NCI-H2107 treated with DMSO at 0.1 percent for 48 hours (cell line): Measurements from ENCODE around the gene SOBP.
A peak's percentile ranks its signal among the peaks of the same experiment; 100 is the strongest.

Experiments used
- DNase-seq: peaks from one replicate; lab custom pipeline; 2025; ENCODE audit not compliant: unreplicated experiment; lab: John Stamatoyannopoulos, UW

Gene SOBP

DNA sequence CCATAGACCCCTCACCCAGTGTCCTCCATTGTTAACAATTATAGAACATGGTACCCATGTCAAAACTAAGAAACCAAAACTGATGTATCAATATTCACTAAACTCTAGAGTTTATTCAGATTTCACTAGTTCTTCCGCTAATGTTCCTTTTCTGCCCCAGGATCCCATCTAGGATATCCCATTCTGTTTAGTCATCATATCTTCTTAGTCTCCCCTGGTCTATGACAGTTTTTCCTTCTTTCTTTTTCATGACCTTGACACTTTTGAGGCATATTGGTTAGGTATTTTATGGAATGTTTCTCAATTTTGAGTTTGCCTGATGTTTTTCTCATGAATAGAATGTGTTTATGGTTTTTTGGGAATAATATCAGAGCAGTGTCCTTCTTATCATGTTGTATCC, 187.5 kb downstream of the SOBP start:
- DNase-seq: no peak

DNA sequence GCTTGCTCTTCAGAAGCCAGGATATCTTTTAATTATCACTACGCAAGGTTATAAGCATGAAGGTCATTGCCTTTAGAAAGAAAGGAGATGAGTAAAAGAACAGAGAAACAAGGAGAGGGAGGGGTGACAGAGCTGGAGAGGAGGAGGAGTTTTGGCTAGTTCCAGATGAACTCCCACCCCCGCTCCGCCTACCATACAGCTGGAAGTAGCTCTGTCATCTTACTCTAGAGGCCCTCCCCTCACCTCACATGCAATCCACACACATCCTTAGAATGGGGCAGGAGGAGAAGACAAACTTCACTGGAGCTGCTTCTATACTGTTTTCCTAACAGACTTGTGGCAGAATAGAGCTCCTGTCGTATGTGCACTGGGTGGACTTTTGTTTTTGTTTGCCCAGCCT, 189.5 kb downstream of the SOBP start:
- no peak for DNase-seq

DNA sequence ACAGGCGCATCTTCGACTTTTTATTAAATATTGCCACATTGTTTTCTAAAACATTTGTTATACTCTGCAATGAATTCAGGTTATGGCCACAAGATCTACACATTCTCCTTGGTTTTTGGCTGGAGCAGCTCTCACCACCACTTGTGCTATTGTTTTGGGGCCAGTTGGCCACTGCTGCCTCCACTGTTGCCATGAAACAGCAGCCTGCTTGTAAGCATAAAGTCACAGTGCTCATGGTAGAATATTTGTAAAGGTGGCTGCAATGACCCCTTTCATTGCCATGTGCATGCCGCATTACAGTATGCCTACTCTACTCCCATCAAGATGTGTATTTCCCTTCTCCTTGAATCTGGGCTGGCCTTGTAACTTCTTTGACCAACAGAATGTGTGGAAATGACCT, 192.8 kb downstream of the SOBP start:
- no peak for DNase-seq

DNA sequence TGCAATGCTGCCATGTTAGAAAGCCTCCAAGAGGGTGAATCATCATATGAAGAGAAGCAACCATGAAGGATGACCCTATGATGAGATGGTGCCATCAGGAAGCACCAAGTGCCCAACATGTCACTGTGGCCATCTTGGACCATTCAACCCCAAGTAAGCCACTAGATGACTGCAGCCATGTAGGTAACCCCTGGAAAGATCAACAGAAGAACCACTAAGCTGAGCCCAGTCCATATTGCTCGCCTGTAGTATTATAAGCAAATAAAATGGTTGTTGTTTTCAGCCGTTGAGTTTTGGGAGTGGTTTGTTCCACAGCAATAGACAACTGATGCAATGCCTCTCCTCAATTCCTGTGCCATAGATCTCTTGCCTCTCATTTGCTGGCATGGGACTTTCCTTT, 193.3 kb downstream of the SOBP start:
- DNase-seq: no peak

DNA sequence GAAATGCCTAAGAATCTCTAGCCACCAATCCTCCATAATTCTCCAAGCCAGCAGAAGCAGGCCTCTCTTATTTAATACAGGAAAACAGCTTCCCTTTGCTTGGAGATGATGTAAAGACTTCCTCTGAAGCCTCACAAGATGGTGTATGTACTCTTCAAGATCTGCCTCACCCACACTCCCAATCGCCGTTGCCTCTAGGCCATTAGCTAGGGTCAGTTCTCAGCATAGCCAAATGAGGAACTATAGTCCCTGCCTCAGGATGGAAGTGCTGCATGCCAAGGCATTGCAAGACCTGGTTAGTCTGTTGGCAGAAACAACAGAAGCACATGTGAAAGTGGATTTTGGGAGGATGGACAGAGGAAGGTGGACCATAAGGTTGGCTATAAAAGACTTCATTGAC, 195.1 kb downstream of the SOBP start:
- no peak for DNase-seq

DNA sequence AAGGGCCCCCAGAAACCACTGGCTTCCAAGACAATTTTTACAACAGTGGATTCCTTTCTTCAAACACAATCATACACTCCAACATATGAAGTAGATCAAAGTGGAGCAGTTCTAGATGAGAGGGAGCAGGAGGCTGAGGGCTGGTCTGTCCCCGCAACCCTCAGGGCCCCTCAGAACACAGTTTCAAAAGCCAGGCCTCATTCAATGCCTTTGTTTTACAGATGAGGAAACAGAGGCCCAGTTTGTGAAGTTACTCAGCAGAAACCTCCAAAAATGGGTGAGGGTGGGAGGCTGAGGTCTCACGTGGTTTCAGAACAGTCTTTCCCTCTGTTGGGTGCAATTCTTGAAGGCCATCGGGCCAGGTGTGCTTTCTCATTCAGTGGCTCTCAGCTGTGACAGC, 199.3 kb downstream of the SOBP start:
- peak; percentile 25 for DNase-seq

DNA sequence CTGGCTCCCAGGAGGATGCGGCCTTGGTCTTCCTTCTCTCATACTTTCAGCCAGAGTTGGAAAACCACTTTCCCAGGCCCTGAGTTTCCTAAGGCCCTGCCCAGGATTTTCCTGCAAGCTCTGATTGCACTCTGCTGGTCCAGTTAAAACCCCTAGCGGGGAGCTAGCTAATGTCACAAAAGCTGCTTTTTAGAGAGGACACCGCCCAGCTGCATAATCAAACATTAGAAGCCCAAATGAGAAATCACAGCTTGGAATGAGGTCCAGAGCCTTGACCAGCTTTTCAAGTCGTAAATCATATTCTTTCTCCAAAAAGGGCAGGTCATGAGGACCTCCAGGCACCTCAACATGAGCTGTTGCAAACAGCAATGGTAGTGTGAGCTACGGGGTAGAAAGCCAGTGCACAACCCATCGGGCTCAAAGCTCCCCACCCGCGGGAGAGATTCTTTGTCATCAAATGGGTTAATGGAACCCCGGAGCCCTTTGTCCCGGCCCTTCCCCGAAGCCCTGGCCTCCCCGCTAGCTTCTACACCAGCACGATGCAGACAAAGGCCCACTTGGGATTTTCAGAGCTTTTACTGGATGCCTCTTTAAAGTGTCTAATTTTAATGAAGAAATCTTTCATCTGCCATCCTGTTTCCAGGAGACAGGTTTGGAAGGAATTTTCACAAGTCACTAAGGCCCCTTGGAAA, 200.2 kb downstream of the SOBP start:
- no peak for DNase-seq

DNA sequence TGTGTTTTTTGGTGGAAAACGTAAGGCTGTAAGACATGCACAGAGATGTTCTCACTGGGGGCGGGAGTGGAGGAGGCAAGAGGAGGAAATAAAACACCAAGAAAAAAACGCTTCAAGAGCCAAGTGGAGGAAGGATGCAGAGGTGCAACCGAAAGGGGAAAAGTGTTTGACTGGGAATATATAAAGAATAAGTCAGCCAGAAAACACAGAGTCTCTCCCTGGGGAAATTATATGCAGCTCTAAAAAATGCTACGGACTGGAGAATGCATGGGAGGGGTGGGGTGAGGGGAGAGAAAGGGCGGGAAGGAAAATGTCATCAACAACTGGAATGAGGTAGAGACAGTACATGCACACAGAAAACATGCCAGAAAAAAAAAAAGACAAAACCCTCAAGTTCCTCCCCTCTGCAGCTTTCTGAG, 200.7 kb downstream of the SOBP start:
- DNase-seq: no peak

DNA sequence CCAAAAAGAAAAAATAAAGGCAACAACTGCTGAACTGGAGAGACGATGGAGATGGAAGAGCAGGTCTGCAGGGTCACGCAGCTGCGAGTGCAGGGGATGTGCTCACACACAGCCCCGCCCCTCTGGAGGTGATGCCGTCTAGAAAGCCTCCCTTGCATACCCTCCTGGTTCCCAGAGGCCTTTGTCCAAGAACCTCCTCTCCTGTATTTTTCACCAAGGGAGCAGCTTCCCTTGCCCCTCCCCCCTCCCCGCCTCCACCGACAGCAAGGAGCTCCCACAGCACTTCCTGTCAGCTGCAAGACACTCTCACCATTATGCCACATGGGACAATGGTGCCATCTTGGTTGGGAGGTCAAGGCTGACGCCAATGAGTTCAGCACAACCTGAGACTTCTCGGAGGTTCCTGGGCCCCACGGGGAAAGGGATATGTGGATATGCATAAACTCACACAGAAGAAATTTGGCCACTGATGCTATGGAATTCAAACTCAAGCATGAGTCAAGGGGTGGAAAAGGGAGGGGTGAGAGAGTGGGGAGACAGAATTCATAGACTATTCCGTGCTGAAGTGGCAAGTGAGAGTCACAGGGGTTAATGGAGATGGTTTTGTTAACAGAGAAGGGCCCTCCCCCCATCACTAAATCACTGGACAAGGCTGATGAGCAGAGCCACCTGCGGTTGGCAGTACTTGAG, 201.3 kb downstream of the SOBP start:
- DNase-seq: no peak

DNA sequence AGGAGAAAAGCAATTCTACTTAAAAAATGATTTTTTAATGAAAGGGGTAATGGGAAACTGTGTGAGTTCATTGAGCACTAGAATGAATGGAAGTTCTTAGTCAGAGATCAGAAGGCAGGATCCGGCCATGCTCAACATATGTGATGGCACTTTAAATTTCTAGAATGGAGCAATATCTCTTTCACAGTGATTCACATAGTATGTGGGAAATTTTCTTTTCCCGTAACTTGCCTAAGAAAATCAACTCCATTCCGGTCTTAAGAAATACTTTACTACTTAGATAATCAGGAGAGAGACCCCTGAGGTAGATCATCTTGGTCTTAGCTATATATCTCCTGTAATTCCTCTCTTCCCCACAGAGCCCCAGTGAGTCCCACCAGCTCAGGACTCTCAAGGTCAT, 202.4 kb downstream of the SOBP start:
- DNase-seq: no peak

DNA sequence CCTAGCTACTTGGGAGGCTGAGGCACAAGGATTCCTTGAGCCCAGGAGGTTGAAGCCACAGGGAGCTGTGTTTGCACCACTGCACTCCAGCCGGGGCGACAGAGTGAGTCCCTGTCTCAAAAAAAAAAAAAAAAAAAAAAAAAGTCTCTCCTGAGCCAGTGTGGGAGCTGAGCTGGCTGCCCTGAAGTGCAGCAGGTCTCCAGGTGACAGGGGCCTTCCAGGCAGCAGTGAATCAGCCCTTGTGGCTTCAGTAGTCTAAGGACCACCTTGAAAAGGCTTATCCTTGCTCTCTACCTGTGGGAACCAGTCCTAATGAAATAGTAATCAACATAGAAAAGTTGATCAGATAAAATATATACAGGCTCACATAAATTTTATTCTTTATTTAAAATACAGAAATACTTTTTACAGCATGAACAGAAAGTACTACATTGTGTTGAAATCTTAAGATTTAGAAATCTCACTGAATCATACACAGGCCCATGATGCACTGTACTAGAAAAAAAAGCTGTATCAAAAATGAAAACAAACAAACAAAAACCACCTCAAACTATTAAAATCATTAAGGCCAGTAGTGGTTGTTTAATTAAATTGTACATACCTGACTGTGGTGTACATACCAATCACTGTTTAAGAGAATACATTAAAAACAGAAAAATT, 205.3 kb downstream of the SOBP start:
- DNase-seq: no peak

DNA sequence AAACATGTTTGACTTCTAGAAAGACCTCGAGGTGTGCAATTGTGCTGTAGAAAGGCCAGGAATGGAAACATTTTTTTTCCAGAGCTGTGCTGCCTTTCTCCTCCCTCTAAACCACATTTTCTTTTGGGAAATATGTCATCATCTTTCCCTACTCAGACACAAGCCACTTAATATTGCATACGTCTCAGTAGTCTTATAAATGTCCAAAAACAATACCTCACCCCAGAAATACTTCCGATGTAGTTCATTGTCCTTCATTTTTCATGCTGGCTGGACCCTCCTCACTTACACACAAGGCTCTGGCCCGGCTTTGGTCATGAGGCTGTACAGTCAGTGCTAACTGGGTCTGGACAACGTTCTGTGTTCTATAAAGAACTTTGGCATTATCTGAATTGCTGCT, 207.8 kb downstream of the SOBP start:
- no peak for DNase-seq

DNA sequence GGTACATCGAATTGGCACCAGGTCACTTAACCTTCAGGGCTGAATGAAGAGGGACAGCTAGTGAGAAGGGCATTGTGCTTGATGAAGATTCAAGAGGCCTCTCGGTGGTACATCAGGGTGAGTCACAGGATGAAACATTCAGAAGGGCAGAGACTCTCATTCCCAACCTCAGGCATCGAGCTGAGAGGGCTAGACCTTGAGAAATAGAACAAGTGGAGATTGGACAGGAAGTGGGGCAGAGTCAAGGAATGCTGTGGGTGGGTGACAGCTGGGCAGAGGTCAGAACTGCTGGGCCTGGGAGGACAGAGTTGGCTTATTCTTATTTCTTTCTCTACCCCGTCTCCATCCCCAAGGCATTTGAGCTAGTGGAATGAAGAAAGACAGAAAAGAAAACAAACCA, 208.2 kb downstream of the SOBP start:
- DNase-seq: no peak

DNA sequence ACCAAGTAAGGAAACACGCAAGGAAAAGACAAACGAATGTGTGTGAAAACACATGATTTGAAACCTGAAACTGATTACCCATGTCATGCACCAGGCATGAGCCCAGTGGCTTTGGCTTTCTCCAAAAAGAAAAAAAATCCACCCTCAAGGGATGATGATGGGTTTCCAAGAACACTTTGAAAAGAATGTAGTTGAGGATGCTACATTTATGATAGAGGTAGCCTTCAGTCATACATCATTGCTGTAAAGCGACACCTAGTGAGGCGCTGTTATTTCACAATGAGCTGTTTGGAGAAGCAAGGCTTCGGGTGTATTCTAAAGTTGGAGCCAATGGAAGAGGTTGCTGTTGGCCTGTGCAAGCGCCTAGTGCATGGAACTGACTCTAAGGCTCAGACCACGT, 209.3 kb downstream of the SOBP start:
- DNase-seq: no peak

DNA sequence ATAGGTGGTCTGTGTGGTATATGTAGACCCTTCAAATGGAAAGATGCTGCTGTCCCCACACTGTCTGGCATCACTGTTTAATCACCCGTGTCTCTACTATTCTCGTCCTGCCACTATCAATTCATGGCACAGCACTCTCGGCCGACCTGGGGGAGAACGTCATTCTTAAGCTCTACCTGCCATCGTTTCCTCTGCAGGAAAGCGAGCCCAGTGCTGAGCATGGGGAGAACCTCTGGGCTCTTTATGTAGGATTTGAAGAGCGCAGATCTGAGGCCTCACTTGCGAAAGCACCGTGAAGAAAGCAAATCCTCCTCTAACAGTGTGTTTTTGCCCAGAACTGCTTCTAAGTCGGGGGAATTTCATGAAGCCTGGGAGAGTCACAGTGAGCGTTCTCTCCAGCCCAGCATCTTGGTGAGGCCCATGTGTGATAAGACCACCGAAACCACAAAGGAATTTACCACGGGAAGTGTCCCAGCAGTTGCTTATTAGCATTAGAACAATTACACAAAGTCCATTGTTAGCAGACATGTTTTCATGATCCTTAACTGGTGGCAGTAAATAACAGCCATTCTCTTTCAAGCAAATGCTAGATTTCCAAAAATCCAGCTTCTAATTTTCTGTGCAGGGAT, 209.9 kb downstream of the SOBP start:
- DNase-seq: no peak

DNA sequence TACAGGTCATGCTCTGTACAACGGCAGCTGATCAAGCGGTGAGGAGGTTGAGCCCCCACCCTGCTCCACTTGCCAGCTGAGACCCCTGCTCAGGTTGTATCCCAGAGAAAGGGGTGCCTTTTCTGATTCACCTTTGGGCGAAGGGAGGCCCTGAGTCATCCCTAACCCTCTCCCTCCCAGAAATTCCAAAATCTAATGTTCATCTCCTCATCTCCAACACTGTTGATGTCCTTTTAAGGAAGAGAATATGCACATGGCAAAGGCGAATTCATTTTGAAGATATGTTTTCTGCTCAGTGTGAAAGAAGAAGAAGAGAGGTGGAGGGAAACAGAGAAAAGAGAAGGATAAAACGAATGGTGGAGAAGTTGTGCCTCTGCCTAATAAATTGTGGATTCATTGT, 213.7 kb downstream of the SOBP start:
- DNase-seq: no peak

DNA sequence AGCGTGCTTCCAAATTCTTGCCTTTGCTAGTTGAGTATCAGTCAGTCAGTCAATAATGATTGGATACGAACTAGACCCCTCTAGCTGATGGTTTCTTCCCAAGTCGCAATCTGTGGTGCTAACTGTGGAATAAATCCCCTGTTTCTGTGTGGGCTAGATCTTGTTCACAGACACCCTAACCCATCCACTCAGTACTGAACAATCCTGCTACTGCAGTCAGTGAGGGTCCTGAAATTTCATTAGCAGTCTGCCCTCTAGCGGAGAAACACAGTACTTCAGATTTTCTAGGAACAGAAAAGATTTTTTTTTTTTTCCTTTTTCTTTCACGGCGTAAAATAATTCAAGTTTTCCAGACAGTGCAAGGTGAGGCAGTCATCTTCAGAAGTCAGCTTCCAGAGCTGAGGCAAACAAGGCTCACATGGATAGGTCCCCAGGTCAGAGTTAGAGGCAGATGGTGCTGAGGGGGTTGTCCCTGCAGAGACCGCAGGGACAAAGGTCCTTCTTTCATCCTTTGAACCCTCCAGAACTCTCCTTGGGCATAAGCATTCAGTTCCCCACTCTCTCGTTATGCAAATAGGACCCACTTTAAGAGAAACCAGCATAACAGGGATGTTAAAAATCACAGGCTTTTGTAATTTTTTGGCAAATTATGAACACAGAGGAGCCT, 214.6 kb downstream of the SOBP start:
- no peak for DNase-seq

DNA sequence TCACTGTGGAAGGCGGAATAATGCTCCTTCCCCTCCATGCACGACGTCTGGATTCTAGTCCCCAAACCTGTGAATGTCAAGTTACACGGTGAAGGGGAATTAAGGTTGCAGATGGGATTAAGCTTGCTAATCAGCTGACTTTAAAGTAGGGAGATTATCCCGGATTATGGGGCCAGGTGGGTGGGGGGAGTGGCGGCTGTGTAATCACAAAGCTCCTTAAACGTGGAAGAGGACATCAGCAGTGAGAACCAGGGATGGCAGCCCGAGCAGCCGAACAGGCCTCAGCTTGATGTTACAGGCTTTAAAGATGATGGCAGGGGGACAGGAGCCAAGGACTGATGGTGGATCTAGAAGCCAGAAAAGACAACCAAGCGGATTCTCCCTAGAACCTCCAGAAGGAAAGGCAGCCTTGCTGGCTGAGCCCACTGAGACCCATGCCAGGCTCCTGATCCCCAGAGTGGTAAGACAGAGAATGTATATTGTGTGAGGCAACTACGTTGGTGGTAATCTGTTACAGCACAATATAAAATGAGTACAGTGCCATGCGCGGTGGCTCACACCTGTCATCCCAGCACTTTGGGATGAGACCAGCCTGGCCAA, 216.7 kb downstream of the SOBP start:
- no peak for DNase-seq

DNA sequence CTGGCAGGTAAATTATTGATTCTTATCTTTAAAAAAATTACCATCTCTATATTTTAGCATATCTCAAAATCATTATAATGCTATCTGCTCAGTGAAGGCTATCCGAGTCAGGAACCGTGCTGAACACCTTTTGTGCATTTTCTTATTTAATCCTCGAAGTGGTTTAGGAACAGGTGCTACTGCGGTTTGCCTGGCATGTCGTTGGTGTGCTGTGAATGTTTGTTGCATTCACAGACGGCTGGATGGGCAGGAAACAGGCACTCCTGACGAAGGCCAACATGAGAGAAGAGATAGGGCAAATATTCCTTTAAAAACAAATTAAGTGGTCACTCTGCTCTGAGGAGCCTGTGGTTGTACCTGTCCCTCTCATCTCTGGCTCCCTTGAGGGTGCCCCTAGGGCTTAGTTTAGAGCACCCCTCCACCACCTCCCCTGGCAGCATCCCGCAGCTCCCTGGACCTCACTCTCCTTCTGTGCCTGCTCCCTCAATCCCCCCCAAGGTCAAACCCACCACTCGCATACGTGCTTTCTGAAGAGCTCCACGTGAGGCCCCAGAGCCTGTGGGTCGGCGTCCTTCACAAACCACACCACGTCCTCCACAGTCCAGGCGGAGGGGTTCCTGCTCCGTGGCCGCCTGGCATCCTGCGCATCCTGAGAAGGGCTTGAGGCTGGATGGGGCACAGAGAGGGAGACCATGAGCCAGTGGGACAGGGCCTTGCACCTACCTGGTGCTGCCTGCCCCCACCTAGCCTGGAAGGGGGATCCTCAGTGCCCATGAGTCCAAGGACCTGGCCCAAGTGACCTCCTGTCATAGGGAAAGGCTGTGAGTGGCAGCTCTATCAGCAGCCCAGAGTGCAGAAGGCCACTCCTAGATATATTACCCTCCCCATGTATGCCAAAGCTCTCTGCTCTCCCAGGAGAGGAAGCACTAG, 217.7 kb downstream of the SOBP start:
- DNase-seq: peak; percentile 27

DNA sequence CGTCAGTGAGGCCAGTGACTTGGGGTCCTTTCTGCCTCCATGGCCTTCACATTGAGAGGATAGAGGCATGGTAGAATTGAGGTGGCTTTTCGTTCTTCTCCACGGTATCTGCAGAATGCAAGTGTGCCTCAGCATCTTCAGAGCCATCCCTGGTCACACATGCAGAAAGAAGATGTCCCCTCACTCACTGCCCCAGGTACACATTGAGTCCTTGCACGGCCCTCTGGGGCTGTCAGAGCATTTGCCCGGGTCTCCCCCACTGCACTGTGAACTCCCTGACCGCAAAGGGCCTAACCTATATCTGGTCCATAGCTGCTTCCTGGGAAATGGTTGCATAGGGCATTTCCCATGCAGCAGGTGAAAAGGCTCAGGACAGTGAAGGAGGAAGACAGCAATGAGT, 218.5 kb downstream of the SOBP start:
- DNase-seq: no peak
